SU-DHL-6 (cell line): ENCODE results near the gene RELN.
"Not testable (repeated sequence)": the region's sequence is repeated elsewhere in the genome, so short reads cannot be mapped to it uniquely, and the experiment has no call there.

Experiments used
- H2AFZ ChIP-seq: fragments of 200-600 bp; sonication (generic); 2 replicates; pipeline ENCODE4 v1.6.1; 2014; ENCODE audit warnings: low read depth, mild to moderate bottlenecking, moderate library complexity, mixed read lengths, antibody characterized with exemption, low read length; ENCODE audit not compliant: severe bottlenecking
- H3F3A ChIP-seq: fragments of 200-600 bp; shearing (Covaris generic); 2 replicates; pipeline ENCODE4 v1.6.0; 2016; ENCODE audit warnings: antibody characterized with exemption, mild to moderate bottlenecking; ENCODE audit not compliant: insufficient read depth
- H3K27ac ChIP-seq: fragments of 200-600 bp; sonication (generic); 2 replicates; pipeline ENCODE4 v1.5.1; 2016; ENCODE audit warnings: low read depth, mild to moderate bottlenecking, low read length, moderate library complexity, mixed read lengths
- H3K27me3 ChIP-seq: fragments of 200-600 bp; sonication (generic), shearing (Covaris generic); 2 replicates; pipeline ENCODE4 v1.6.0; 2014; ENCODE audit warnings: mild to moderate bottlenecking, low read length
- H3K36me3 ChIP-seq: fragments of 200-600 bp; sonication (generic); 2 replicates; pipeline ENCODE4 v1.6.1; 2014; ENCODE audit warnings: mild to moderate bottlenecking, low read length, mixed read lengths
- H3K4me2 ChIP-seq: fragments of 300-600, 200-600 bp; shearing (Covaris generic), sonication (generic); 2 replicates; pipeline ENCODE4 v1.6.0; 2014; ENCODE audit warnings: low read length, low read depth, mild to moderate bottlenecking; ENCODE audit not compliant: poor library complexity, severe bottlenecking
- H3K4me3 ChIP-seq: fragments of 200-600 bp; sonication (generic); 2 replicates; pipeline ENCODE4 v1.5.1; 2014; ENCODE audit warnings: antibody characterized with exemption, low read length, mild to moderate bottlenecking, mixed read lengths; ENCODE audit not compliant: insufficient read depth, poor library complexity, severe bottlenecking
- H3K79me2 ChIP-seq: fragments of 200-600 bp; sonication (generic); 2 replicates; pipeline ENCODE4 v1.6.1; 2014; ENCODE audit warnings: mild to moderate bottlenecking, low read length, moderate library complexity; ENCODE audit not compliant: insufficient read depth
- H3K9ac ChIP-seq: fragments of 200-600 bp; sonication (generic); 2 replicates; pipeline ENCODE4 v1.7.0; 2014; ENCODE audit warnings: mild to moderate bottlenecking, low read length
- H3K9me2 ChIP-seq: fragments of 200-600 bp; sonication (generic); replicated peaks from 2 replicates; pipeline ENCODE4 v1.6.1; 2014; ENCODE audit warnings: low read length; ENCODE audit not compliant: insufficient read depth
- H3K9me3 ChIP-seq: fragments of 200-600 bp; sonication (generic); 2 replicates; pipeline ENCODE4 v1.6.1; 2014; ENCODE audit warnings: low read length, mixed read lengths; ENCODE audit not compliant: insufficient read depth
- H4K20me1 ChIP-seq: fragments of 200-600 bp; sonication (generic); 2 replicates; pipeline ENCODE4 v1.6.1; 2014; ENCODE audit warnings: low read depth, mild to moderate bottlenecking, antibody characterized with exemption, low read length, moderate library complexity, mixed read lengths
- CTCF ChIP-seq: fragments of 200-600 bp; sonication (generic); IDR thresholded peaks from one replicate; pipeline ENCODE4 v1.5.1; 2017; ENCODE audit warnings: antibody characterized with exemption, mild to moderate bottlenecking, low read length, moderate library complexity; ENCODE audit not compliant: insufficient read depth, poor library complexity, severe bottlenecking
- EZH2phosphoT487 ChIP-seq: fragments of 200-600 bp; sonication (generic), shearing (Covaris generic); conservative IDR thresholded peaks from 2 replicates; pipeline ENCODE4 v1.6.1; 2018; ENCODE audit warnings: mild to moderate bottlenecking, antibody characterized with exemption, low read length, moderate library complexity, mixed read lengths

The RELN gene

GRCh38 chr7:103823084-103823483 lies 166.4 kb downstream of the RELN start:
- Histone ChIP-seq H2AFZ (no peak overlapping the region), H3K27ac (no peak overlapping the region), H3K79me2 (no peaks in the 10 kb centered on the region), H3K27me3 (no peaks in the 10 kb centered on the region), H4K20me1 (no peaks in the 10 kb centered on the region), H3K9ac (no peak overlapping the region), H3K4me2 (no peak overlapping the region), H3K4me3 (no peak overlapping the region), H3F3A (no peaks in the 10 kb centered on the region), H3K9me2 (no peaks in the 10 kb centered on the region), H3K9me3 (no peaks in the 10 kb centered on the region), H3K36me3 (no peaks in the 10 kb centered on the region)
- TF ChIP-seq EZH2phosphoT487 (no peak), CTCF (no peak)

GRCh38 chr7:103821092-103821491 lies 168.4 kb downstream of the RELN start:
- H3F3A ChIP-seq = no peaks in the 10 kb centered on the region
- TF ChIP-seq EZH2phosphoT487 = no peak
- TF ChIP-seq CTCF = no peak
- H3K36me3 ChIP-seq = no peaks in the 10 kb centered on the region
- no peaks in the 10 kb centered on the region for H3K79me2 ChIP-seq
- H3K27ac ChIP-seq = no peak overlapping the region
- no peak overlapping the region for H2AFZ ChIP-seq
- H3K27me3 ChIP-seq = no peaks in the 10 kb centered on the region
- no peaks in the 10 kb centered on the region for H4K20me1 ChIP-seq
- H3K9ac ChIP-seq = no peak overlapping the region
- no peaks in the 10 kb centered on the region for H3K9me3 ChIP-seq
- H3K9me2 ChIP-seq = no peaks in the 10 kb centered on the region
- H3K4me2 ChIP-seq = no peak overlapping the region
- no peak overlapping the region for H3K4me3 ChIP-seq

GRCh38 chr7:103815972-103816371 lies 173.5 kb downstream of the RELN start:
- not testable (repeated sequence) for H3K9me3 ChIP-seq, H3K4me2 ChIP-seq, H3K9ac ChIP-seq, H3K4me3 ChIP-seq, H3K79me2 ChIP-seq, H3K27ac ChIP-seq, H3F3A ChIP-seq, H3K9me2 ChIP-seq, H2AFZ ChIP-seq, H3K27me3 ChIP-seq, H4K20me1 ChIP-seq, H3K36me3 ChIP-seq

- Histone ChIP-seq H3K27me3 (no peaks in the 10 kb centered on the region), H3K79me2 (no peaks in the 10 kb centered on the region), H3K27ac (no peak overlapping the region), H2AFZ (no peak overlapping the region), H3K9ac (no peak overlapping the region), H3K9me2 (no peaks in the 10 kb centered on the region), H3K36me3 (no peaks in the 10 kb centered on the region), H3K9me3 (no peaks in the 10 kb centered on the region), H3K4me3 (no peak overlapping the region), H4K20me1 (no peaks in the 10 kb centered on the region), H3F3A (no peaks in the 10 kb centered on the region), H3K4me2 (no peak overlapping the region)
- TF ChIP-seq EZH2phosphoT487 (no peak), CTCF (no peak)
Observed at GRCh38 chr7:103813970-103814369, 175.5 kb downstream of the RELN start.
